DMS114 treated with DMSO at 0.1 percent for 48 hours (cell line): Measurements from ENCODE around the gene PTPRQ.
"Not testable (repeated sequence)": the region's sequence is repeated elsewhere in the genome, so short reads cannot be mapped to it uniquely, and the experiment has no call there.

ENCODE experiments used
- DNase-seq: peaks from one replicate; lab custom pipeline; 2025; ENCODE audit not compliant: unreplicated experiment; lab: John Stamatoyannopoulos, UW

PTPRQ gene, protein sequence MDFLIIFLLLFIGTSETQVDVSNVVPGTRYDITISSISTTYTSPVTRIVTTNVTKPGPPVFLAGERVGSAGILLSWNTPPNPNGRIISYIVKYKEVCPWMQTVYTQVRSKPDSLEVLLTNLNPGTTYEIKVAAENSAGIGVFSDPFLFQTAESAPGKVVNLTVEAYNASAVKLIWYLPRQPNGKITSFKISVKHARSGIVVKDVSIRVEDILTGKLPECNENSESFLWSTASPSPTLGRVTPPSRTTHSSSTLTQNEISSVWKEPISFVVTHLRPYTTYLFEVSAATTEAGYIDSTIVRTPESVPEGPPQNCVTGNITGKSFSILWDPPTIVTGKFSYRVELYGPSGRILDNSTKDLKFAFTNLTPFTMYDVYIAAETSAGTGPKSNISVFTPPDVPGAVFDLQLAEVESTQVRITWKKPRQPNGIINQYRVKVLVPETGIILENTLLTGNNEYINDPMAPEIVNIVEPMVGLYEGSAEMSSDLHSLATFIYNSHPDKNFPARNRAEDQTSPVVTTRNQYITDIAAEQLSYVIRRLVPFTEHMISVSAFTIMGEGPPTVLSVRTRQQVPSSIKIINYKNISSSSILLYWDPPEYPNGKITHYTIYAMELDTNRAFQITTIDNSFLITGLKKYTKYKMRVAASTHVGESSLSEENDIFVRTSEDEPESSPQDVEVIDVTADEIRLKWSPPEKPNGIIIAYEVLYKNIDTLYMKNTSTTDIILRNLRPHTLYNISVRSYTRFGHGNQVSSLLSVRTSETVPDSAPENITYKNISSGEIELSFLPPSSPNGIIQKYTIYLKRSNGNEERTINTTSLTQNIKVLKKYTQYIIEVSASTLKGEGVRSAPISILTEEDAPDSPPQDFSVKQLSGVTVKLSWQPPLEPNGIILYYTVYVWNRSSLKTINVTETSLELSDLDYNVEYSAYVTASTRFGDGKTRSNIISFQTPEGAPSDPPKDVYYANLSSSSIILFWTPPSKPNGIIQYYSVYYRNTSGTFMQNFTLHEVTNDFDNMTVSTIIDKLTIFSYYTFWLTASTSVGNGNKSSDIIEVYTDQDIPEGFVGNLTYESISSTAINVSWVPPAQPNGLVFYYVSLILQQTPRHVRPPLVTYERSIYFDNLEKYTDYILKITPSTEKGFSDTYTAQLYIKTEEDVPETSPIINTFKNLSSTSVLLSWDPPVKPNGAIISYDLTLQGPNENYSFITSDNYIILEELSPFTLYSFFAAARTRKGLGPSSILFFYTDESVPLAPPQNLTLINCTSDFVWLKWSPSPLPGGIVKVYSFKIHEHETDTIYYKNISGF (N-terminal part only)

DNA sequence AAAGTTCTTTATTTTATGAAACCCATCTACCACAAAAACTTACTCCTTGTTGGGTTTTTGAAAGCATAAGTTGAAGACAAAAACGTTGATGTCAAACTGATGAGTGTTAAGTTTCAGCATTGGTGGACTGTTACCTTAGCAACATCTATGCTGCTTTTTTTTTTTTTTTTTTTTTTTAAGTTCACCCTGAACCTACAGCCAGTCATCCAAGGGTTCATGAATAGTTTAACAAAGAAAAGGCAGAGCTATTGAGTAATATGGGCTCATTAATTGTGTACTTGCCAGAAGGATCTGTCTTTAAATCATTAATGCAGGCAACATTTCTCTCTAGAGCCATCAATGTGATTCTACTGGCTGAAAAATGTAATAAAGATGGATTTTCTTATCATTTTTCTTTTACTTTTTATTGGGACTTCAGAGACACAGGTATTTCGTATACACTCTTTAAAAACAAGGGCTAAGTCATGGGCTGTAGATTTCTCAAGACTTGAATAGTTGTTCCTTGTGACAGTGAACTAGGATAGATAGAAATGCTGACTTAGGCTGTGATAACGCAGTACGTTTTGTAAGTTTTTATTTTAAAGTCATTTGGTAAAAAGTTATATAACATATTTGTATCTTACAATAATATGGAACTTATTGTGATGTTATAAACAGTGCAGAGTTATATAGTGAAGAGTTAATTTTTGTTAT is at the start of gene PTPRQ:
Gene PTPRQ, plus strand, starts transcription at position 262 of the 693 bp plus-strand sequence. Its CDS starts 111 bp downstream, at position 373.
- DNase-seq, result no peak

DNA sequence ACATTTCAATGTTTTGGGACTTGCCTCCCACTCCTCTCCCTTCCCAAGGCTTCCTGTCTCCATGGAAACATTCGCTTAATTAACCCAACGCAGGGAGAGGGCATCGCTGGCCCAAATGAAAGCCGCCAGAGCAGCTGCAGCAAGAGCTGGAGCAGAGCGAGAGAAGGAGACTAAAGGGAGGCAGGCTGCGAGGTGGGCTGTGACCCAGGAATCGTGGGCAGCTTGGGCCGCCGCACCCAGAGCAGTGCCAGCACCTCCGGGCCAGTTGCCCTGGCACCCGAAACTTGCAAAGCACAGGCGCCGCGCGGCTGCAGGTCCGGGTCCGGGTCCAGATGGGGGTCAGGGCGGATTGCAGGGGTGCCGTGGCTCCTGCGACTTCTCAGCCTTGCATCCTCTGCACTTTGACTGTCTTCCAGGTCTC is 43.5 kb upstream of the PTPRQ start:
- DNase-seq, result no peak

GRCh38 chr12:80401191-80401590 is 42.8 kb upstream of the PTPRQ start:
- no peak for DNase-seq

DNA sequence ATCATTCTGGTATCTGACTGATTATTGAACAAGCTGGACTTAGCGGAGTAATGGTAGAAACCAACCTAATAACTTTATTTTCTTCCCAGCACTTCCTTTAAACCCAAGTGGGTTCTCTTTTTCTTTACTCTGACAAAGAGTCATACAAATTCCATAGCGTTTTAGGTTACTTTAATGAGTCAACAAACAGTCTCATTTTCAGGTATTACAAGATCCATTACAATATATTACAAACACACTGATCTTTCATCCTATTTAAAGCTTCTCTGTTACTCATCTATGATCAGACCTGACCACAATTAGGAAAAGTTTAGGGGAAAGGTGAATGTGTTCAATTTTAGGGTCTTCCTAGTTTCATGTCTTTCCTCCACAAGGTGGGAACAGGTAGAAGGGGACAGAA is 39.4 kb upstream of the PTPRQ start:
- DNase-seq, result no peak

DNA sequence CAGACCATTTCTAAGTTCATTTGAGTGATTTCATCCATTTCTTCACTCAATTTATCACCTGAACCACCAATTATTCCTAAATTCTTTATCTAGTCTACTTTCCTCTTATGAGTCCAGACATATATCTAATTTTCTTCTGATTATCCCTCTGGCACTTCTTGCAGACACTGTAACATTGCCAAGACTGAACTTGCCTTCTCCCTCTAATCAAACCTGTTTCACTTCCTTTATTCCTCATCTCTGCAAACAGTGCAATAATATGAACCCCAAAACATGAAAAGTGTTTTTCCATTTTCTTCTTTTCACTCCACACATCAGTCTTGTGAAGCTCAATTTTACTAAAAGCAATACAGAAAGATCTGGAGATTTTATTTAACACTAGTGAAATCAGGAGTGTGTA is 37.8 kb upstream of the PTPRQ start:
- DNase-seq, result no peak

DNA sequence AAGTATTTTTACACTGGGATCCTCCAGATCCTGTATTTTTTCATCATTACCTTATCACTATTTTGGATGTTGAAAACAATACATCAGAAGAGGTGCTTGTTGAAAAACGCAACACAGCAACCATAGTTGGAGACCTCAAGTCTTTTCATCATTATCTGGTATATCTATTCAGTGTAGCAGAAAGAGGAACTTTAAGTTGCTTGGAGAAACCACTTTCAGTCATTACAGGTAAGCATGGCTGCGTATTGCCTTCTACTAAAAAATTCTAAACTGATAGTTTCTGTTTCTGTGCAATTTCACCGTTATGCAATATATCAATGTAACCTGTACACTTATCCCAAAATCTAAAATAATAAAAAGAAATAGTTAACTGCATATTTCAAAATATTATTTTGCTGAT is 32.2 kb upstream of the PTPRQ start:
- DNase-seq, result no peak

- DNase-seq, result peak; percentile 69
These were observed 31.6 kb upstream of the PTPRQ start for GRCh38 chr12:80412343-80412953.

- no peak for DNase-seq
These were observed 30.6 kb upstream of the PTPRQ start for GRCh38 chr12:80413462-80413861.

DNA sequence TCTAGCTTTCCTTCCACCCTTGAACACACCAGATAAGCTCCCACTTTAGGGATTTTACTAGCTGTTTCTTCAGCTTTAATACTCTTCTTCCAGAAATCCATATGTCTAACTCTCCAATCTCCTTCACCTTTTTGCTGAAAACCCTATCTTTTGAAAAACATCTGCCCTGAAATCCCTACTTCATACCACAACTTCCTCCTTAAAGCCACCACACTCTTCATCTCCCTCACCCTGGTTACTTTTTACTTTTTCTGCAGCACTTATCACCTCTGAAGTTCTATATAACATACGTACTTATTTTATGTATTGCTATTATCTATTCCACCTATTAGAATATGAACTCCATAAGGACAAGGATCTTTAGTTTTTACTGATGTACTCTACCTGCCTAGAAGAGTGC is 28.6 kb upstream of the PTPRQ start:
- no peak for DNase-seq

- DNase-seq, result no peak
These were observed 24.4 kb upstream of the PTPRQ start for GRCh38 chr12:80419644-80420043.

- no peak for DNase-seq
These were observed 24.0 kb upstream of the PTPRQ start for GRCh38 chr12:80420075-80420474.

- no peak for DNase-seq
These were observed 21.5 kb upstream of the PTPRQ start for GRCh38 chr12:80422550-80422949.

- DNase-seq, result no peak
These were observed 12.0 kb upstream of the PTPRQ start for GRCh38 chr12:80432061-80432460.

- no peak for DNase-seq
These were observed 2.1 kb upstream of the PTPRQ start for GRCh38 chr12:80441921-80442320.

- DNase-seq, result no peak
These were observed 1.4 kb upstream of the PTPRQ start for GRCh38 chr12:80442426-80443222.

DNA sequence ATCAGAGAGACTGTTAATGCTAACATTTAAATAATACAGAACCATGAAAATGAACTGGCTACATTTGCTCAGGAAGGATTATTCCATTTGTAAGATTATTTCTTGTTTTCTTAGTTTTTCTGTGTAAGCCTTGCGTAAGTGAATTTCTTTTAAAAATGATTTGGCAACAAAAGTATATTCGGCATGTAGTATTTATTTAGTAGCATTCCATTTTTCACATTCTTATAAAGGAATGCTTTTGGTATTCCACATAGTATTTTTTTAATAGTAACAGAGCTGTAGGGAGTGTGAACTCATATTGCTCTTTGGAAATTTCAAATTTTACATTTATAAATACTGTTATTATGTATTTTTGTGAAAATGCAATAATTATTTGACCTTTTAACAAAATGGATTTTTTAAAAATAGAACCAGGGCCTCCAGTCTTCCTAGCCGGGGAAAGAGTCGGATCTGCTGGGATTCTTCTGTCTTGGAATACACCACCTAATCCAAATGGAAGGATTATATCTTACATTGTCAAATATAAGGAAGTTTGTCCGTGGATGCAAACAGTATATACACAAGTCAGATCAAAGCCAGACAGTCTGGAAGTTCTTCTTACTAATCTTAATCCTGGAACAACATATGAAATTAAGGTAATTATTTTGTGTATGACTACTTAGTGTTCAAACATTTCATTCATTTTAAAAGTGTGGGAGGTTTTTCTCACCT is 1.2 kb downstream of the PTPRQ start:
- DNase-seq, result no peak

- no peak for DNase-seq
These were observed 12.5 kb downstream of the PTPRQ start for GRCh38 chr12:80456513-80456912.

GRCh38 chr12:80460972-80461371 is 16.9 kb downstream of the PTPRQ start:
- DNase-seq, result no peak

- not testable (repeated sequence) for DNase-seq
These were observed 17.8 kb downstream of the PTPRQ start for GRCh38 chr12:80461851-80462250.
